ENCODE measurements around the gene ETV4.

ETV4 gene

GRCh38 chr17:43573579-43574321, 27.6 kb upstream of the ETV4 start:
- no peak for DNase-seq (ENCODE audit: low read depth in 1 of 2, low spot score in 1 of 2)

- DNase-seq (ENCODE audit: low read depth in 1 of 2, low spot score in 1 of 2), result no peak
These were observed 26.3 kb upstream of the ETV4 start for GRCh38 chr17:43572368-43572980.

- DNase-seq (ENCODE audit: low read depth in 1 of 2, low spot score in 1 of 2), result no peak
These were observed 24.4 kb upstream of the ETV4 start for GRCh38 chr17:43570518-43570928.

- no peak for DNase-seq (ENCODE audit: low read depth in 1 of 2, low spot score in 1 of 2)
These were observed 22.5 kb upstream of the ETV4 start for GRCh38 chr17:43568506-43569082.

GRCh38 chr17:43563600-43564594, 17.8 kb upstream of the ETV4 start:
- no peak for DNase-seq (ENCODE audit: low read depth in 1 of 2, low spot score in 1 of 2)

- DNase-seq (ENCODE audit: low read depth in 1 of 2, low spot score in 1 of 2), result no peak
These were observed 16.8 kb upstream of the ETV4 start for GRCh38 chr17:43562679-43563599.

GRCh38 chr17:43560461-43561427, 14.6 kb upstream of the ETV4 start:
- no peak for DNase-seq (ENCODE audit: low read depth in 1 of 2, low spot score in 1 of 2)

- no peak for DNase-seq (ENCODE audit: low read depth in 1 of 2, low spot score in 1 of 2)
These were observed 13.1 kb upstream of the ETV4 start for GRCh38 chr17:43559161-43559816.

GRCh38 chr17:43558805-43559160, 12.6 kb upstream of the ETV4 start:
- DNase-seq (ENCODE audit: low read depth in 1 of 2, low spot score in 1 of 2), result no peak

GRCh38 chr17:43556292-43556691, 10.2 kb upstream of the ETV4 start:
- no peak for DNase-seq (ENCODE audit: low read depth in 1 of 2, low spot score in 1 of 2)

- no peak for DNase-seq (ENCODE audit: low read depth in 1 of 2, low spot score in 1 of 2)
These were observed 8.7 kb upstream of the ETV4 start for GRCh38 chr17:43554857-43555256.

- DNase-seq (ENCODE audit: low read depth in 1 of 2, low spot score in 1 of 2), result no peak
These were observed 7.4 kb upstream of the ETV4 start for GRCh38 chr17:43553573-43553972.

- no peak for DNase-seq (ENCODE audit: low read depth in 1 of 2, low spot score in 1 of 2)
These were observed 6.2 kb upstream of the ETV4 start for GRCh38 chr17:43552229-43552837.

- no peak for DNase-seq (ENCODE audit: low read depth in 1 of 2, low spot score in 1 of 2)
These were observed 4.6 kb upstream of the ETV4 start for GRCh38 chr17:43550754-43551153.

- no peak for DNase-seq (ENCODE audit: low read depth in 1 of 2, low spot score in 1 of 2)
These were observed 3.4 kb upstream of the ETV4 start for GRCh38 chr17:43549496-43549895.

- DNase-seq (ENCODE audit: low read depth in 1 of 2, low spot score in 1 of 2), result no peak
These were observed 2.7 kb upstream of the ETV4 start for GRCh38 chr17:43548689-43549379.

GRCh38 chr17:43547659-43548256, 1.6 kb upstream of the ETV4 start:
- no peak for DNase-seq (ENCODE audit: low read depth in 1 of 2, low spot score in 1 of 2)

All from activated T-helper 1 cell treated with anti-CD3 and anti-CD28 coated beads, Interleukin-2, amount 50 U/mL, for 16 hours (primary cell).